SHP77 treated with DMSO at 0.1 percent for 48 hours (cell line): ENCODE results near the gene AGPAT1.
"Not testable (repeated sequence)": the region's sequence is repeated elsewhere in the genome, so short reads cannot be mapped to it uniquely, and the experiment has no call there.

Experiments
- DNase-seq: peaks from one replicate; lab custom pipeline; 2025; lab: John Stamatoyannopoulos, UW

The AGPAT1 gene

DNA sequence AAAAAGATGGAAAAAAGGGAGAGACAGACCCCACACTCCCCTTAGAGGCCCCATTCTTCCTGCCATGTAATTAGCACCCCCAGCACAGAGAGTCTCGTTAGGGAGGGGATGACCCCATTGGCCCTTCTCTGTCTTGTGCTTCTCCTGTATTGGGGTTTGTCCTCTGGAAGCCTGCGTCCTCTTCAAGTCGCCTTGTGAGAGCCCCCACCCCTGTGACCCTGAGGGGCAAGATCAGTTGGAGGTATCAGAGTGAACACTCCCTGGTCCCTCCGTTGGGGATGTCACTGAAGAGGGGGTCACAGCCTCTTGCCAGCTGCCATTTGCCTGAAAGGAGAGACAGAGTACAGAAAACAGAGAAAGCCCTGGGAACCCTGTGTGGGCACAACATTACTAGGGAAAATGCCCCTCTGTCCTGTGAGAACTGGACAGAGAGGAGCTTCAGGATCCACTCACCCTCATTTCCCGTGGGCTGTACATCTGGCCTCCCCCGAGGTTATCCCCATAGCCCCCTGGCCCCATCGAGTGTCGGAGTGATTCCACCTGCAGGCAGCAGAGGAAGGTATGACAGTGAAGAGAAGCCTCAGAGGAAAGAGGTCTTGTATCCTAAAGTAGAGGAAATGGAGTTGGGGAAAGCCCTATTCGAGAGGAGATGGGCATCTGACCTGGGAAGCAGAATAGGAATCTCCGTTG is 10.4 kb upstream of the AGPAT1 start:
- DNase-seq: not testable (repeated sequence)

- not testable (repeated sequence) for DNase-seq
These were observed 9.8 kb upstream of the AGPAT1 start for GRCh38 chr6:32185681-32186131.

GRCh38 chr6:32184084-32184640 is 8.3 kb upstream of the AGPAT1 start, which contains the start of gene AGER:
Gene AGER, minus strand, starts transcription at chr6:32184253. Its CDS starts 31 bp downstream, at chr6:32184222.
- DNase-seq: no peak

DNA sequence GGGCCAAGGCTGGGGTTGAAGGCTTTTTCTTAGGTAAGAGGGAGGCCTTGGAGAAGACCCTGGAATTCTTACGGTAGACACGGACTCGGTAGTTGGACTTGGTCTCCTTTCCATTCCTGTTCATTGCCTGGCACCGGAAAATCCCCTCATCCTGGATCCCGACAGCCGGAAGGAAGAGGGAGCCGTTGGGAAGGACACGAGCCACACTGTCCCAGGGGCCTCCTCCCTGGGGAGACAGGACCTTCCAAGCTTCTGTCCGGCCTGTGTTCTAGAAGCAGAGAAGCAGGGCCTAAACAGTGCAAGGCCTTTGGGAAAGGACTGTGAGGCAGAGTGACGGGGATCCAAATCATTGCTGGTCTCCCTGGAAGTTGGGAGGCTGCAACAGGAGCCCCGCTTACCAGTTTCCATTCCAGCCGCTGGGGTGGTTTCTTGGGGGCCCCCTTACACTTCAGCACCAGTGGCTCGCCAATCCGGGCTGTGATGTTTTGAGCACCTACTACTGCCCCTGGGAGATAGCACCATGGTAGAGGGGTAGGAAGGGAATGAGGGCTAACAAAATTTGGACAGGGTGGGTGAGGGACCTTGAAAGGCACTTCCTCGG is 7.7 kb upstream of the AGPAT1 start:
- no peak for DNase-seq

DNA sequence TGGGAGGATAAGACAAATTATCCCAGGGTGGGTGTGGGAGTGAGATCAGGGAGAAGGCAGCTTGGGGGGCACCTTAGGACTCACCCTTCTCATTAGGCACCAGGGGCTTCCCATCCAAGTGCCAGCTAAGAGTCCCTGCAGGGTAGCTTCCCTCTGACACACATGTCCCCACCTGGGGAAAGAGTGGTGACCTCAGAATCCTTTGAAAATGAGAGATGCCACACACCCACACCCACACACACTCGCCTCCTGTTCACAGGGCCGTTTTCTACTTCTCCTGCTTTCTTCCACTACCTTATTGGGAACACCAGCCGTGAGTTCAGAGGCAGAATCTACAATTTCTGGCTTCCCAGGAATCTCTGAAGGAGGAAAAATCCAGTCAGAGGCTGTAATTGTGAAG is 7.1 kb upstream of the AGPAT1 start:
- no peak for DNase-seq

- DNase-seq: no peak
These were observed 6.7 kb upstream of the AGPAT1 start for GRCh38 chr6:32182555-32182981.

DNA sequence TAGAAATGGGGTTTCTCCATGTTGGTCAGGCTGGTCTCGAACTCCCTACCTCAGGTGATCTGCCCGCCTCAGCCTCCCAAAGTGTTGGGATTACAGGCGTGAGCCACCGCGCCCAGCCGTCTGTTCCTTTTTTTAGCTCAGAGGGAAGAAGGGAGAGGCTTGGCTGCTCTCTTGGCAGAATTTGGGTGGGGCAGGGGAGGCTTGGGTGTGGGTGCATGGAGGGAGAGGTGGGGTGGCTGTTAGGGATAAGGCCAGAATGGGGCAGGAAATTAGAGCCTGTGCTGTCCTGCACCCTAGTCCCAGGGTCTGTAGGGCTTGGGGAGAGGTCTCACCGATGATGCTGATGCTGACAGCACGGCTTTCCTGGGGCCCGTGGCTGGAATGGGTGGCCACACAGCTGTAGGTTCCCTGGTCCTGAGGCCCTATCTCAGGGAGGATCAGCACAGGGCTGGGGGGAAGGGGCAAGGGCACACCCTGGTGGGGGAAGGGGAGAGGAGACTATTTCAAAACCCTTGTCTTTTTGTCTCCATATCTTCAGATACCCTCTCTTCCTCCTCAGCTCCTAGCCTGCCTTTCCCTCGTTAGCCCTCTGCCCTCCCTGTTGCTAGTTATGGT is 6.1 kb upstream of the AGPAT1 start:
- DNase-seq: no peak

- no peak for DNase-seq
These were observed 5.3 kb upstream of the AGPAT1 start for GRCh38 chr6:32181148-32181702.

GRCh38 chr6:32179766-32180405 is 4.0 kb upstream of the AGPAT1 start:
- DNase-seq: no peak

DNA sequence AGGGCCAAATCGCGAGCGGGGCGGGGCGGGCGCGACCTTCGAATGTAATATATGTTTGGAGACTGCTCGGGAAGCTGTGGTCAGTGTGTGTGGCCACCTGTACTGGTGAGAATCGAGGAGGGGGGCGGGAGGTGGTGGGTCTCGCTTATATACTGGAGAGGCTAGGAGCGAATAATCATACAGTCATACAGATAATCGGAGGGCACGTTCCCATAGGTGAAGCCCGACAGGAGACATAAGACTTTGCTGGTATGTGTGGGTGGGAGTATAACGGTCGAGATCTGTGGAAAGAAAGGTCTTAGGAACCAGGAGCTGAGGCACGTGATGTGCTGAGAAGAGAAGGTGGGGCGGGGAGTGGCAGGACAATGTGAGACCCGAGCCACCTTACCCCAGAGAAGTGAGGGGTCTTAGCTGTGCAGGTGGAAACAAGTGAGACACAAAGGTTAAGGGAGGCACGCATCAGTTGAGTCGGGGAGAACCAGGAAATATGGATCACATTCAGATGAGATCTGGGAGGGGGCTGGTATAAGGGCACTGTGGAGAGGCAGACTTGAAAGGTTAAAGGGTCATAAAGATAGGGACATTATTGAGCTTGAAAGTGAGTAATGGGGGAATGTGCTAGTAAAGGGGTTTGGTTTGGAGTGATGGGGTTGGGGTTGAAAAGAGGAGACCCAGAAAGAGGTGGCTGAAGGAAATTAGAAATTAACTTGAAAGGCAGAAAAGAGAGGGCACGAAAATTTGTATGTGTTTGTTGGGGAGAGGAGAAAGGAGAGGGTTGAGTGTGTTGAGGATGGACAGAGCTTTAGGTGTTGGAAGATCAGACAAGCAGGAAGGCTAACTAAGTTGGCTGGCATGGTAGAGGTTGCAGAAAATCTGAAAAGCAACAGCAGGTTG is 2.9 kb upstream of the AGPAT1 start:
- DNase-seq: no peak

GRCh38 chr6:32177788-32178546 is 2.1 kb upstream of the AGPAT1 start, which contains the start of gene RNF5:
Gene RNF5, plus strand, starts transcription at chr6:32178405. Its CDS starts 107 bp downstream, at chr6:32178512.
- peak; percentile 100 for DNase-seq

DNA sequence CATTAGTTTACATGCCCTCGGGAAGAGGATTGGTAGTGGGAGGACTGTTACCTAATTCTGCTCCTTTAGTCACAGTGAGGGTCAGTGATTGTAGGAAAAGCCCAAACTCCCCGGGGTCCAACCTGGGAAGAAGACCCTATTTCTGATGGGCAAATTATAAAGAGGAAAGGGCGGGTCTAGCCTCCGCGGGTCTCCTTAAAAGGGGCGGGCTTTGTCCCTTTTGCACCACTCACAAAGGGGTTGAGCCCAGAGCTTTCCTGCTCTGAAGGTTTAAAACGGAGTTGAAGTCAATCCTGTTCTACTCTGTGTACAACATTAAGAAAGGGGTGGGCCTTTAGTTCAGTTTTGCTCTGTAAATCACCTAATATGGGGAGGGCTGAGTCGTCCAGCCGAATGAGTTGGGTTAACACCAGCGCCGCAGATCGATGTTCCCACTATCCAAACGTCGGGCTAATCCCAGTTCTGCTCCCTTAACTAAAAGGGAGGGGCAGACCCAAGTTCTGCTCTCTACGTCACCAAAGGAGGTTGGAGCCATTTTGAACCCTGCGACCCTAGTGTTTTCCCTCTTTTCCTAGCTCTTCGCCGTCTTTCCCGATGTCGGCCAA is 1.4 kb upstream of the AGPAT1 start:
- DNase-seq: peak; percentile 81

- DNase-seq: no peak
These were observed 745 bp upstream of the AGPAT1 start for GRCh38 chr6:32176476-32177182.

GRCh38 chr6:32175322-32175710 is 568 bp downstream of the AGPAT1 start:
- DNase-seq: no peak

DNA sequence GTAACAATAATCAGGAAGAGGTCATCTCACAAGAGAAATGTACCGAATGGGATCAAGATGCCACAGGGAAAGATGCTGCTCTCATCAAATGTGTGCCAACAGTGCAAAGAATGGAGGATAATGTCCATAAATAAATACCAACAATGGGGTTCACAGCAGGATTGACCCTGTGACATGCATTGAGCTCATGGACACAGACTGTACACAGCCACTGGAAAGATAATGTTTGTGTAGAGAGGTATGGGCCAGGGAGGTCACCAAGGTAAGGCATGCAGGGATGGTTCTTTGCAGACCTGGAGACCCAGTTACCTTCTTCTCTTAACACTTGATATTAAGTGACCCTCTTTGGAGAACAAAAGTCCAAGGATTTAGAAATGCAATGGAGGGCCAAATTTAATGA is 1.5 kb downstream of the AGPAT1 start:
- no peak for DNase-seq

DNA sequence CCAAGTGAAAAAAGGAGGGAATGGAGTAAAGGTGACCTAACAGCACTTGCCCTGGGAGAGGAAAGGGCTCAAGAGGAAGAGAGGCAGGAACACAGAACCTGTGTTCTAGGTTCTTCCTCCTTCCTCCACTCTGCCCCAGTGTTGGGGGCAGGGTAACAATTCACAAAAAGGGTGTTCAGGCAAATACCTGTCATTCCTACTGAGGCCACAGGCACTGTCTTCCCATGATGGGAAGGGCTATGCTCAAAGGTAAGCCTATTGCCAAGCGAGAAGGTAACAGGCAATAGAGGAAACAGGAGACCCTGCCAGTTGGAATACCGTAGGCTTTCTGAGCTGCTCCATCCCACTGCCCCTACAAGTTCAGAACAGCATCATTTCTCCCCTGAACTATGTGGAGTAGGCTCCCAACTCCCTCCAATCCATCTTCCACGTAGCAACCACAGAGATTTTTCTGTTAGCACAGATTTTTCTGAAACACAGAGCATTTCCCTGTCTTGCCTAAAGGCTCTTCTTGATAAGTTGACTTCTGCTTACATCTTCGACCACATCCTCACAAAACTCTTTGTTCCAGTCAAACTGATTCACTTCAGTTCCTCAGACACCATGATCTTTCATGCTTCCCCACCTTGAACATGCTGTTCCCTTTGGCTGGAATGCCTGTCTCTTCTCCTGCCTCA is 2.7 kb downstream of the AGPAT1 start:
- DNase-seq: no peak

DNA sequence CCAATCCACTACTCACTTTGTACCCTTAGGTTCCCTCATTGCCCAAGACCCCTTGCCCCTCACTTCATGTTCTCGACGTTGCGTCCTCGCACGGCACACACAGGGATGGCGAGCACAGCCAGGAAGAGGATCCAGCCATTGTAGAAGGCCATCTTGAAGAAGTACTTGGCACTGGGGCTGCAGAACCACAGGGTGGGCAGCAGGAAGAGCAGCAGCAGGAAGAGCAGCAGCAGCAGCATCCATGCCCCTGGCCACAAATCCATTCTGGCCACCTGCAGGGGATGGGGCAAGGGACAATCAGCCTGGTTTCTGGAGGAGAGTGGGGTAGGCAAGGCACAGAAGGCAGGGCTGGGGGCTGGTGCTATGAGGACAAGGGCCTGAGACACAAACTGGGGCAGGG is 4.7 kb downstream of the AGPAT1 start:
- DNase-seq: no peak

- DNase-seq: no peak
These were observed 5.6 kb downstream of the AGPAT1 start for GRCh38 chr6:32170294-32170693.
